VCaP (cell line): Measurements from ENCODE around the gene ATP8A1.
A peak's percentile ranks its signal among the peaks of the same experiment; 100 is the strongest.

ENCODE experiments used
- H3K27ac ChIP-seq: fragments of 450-650 bp; 2 replicates; pipeline ENCODE4 v1.5.1; 2017
- CTCF ChIP-seq: fragments of 450-650 bp; conservative IDR thresholded peaks from 2 replicates; pipeline ENCODE4 v1.5.1; 2017; ENCODE audit warnings: mild to moderate bottlenecking, moderate library complexity

Gene ATP8A1

GRCh38 chr4:42531341-42532030 is 125.4 kb downstream of the ATP8A1 start:
- H3K27ac ChIP-seq = no peak overlapping the region
- no peak for TF ChIP-seq CTCF

GRCh38 chr4:42523066-42523718 is 133.7 kb downstream of the ATP8A1 start:
- no peak overlapping the region for H3K27ac ChIP-seq
- TF ChIP-seq CTCF = no peak

- peak; percentile 77 for TF ChIP-seq CTCF
- H3K27ac ChIP-seq = no peak overlapping the region
Measured at GRCh38 chr4:42519803-42520417, 137.0 kb downstream of the ATP8A1 start.

DNA sequence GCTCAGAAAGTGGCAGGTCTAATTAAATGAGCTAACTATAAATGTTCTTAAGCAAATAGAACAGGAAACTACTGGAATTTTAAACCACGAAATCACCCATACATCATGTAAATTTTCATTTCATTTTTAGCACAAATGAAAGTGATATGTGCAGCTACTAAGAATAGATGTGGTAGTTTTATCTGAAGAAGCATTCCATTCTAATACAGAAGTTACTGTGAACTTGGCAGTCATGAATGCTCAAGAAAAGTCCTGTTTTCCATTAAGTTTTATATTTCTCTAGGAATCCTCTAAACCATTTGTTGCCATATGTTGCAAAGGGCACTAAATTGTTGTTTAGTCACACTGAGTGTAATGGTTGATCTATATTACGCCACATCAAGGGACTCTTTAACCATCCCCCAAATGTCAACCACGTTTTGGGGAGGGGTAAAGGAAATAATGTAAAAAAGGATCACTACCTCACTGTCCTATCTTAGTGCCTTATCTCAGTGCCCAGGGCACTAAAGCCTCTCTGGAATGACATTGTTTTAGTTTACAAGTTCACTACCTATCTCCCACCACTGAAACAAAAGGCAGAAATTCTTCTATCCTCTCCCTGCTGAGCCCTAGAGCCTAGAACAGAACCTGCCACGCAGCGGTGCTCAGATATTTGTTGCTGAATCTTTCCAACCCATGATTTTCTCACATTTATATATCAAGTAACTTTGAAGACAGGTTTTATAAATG is 141.6 kb downstream of the ATP8A1 start:
- no peak for TF ChIP-seq CTCF

DNA sequence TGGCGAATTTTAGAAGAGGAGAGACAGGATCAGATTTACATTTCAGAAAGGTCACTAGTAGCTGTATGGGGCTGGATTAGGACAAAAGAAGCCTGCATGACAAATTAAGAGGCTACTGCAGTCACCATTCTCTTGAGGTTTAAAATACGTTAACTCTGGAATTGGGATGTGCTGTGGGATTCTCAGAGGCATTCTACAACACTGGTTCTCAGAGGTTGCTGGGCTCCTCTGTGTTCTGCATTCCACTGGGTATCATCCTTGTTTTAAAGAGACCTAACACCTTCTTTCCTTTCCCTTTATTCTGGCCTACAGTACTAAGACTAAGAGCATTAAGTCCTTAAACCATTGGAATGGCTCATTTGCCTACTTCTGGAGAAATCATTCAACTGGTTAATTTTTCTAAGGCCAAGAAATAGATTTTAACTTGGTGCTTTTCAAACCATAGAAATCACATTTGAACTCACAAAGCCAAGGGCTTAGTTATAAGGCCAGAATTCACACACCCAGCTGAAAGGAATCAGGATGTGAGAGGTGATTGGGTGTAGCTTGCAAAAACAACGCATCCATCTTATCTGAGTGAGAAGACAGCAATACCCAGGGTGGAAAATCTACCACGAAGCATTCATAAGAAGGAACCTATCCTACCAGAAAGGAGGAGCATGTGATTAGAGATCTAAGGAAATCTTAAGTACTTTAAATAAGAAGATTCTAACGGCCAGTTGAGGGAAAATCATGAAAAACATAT is 143.0 kb downstream of the ATP8A1 start:
- TF ChIP-seq CTCF = no peak

More for the DNA sequence above, 141.6 kb downstream of the ATP8A1 start:
- no peak overlapping the region for H3K27ac ChIP-seq

GRCh38 chr4:42512226-42512625 is 144.7 kb downstream of the ATP8A1 start:
- no peak overlapping the region for H3K27ac ChIP-seq
- no peak for TF ChIP-seq CTCF

More for the DNA sequence above, 143.0 kb downstream of the ATP8A1 start:
- H3K27ac ChIP-seq = no peak overlapping the region
